A549 treated with AZD9567 at 1 μM for 4 hours (cell line): Measurements from ENCODE around the gene TOR1AIP2. TPM values are rescaled to one million over a fixed set of nuclear protein-coding genes. Genes with fewer than 3 reads are reported as not detected.

Experiments used
- total RNA-seq: library from RNA; stranded (reverse); fragments of 200-300 nt; extraction: Qiagen RNA extraction; gene quantifications from 5 replicates; pipeline ENCODE4 v1.2.3, GENCODE V29; 2022; ENCODE audit not compliant: insufficient read depth

The TOR1AIP2 gene
- 17.3 to 29.5 TPM (median 18.0 TPM) in 5 replicates for total RNA-seq

DNA sequence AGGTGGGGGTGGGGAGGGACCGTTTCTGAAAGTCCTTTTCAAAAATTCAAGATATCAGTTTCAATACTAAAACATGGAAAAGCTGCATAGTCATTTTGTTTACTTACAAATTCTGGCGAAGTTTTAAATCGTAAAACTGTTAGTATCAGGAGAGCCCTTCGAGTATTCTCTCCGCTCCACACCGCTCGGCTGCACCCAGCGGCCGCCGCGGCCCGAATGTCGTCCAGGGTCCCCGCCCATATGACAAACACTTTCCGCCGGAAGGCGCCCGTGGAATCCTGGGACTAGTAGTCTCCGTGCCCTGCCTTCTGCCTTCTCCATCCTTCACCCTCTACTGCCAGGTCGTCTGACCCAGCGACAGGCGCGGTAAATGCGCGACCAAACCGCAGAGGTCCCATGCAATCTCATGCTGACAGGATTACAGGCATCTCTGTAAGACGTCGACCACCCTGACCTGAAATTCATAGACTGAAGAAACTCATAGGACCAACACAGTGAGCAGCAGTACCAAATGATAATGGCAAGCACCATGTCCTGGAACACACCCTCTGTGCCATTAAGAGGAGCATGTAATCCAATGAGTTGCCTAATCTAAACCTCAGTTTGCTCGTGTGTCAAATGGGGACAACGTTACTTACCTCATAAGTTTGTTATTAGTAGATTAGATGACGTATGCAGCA is at the start of gene TOR1AIP2:
Gene TOR1AIP2 (minus strand): TSS at position 218 of the 680 bp plus-strand sequence. CDS start 25,138 bp downstream, outside the sequence.

DNA sequence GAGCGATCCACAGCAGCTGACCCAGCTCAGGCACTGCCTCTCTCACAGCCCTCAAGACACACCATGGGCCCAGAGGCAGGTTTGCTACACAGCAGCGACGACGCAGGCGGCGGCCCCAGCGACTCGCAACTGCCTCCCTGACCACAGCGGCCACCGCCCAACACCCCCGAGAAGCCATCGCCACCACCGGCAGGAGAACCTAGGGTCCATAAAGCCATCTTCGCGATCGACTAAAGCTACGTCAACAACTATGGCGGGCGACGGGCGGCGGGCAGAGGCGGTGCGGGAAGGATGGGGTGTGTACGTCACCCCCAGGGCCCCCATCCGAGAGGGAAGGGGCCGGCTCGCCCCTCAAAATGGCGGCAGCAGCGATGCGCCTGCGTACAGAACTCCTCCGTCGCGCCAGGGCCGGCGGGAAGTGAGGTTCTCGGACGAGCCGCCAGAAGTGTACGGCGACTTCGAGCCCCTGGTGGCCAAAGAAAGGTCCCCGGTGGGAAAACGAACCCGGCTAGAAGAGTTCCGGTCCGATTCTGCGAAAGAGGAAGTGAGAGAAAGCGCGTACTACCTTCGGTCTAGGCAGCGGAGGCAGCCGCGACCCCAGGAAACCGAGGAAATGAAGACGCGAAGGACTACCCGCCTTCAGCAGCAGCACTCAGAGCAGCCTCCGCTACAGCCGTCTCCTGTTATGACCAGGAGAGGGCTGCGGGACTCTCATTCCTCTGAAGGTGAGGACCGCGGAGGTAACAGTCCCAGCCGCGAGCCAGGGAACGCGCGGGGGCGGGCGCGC is 4.8 kb upstream of the TOR1AIP2 start, which contains the start of gene TOR1AIP1:
Gene TOR1AIP1 (plus strand): TSS at position 33 of the 787 bp plus-strand sequence. CDS start 218 bp downstream, at position 251.

Other genes with a start within 250 kb of the TOR1AIP2 start
- gene FAM163A, start 134.5 kb downstream of the TOR1AIP2 start, total RNA-seq, result not detected in 5 replicates
- 28.1 to 36.9 TPM (median 32.1 TPM) in 5 replicates for gene TOR1AIP1, start 4.5 kb upstream of the TOR1AIP2 start, total RNA-seq
- gene CEP350, start 77.0 kb upstream of the TOR1AIP2 start, total RNA-seq, result 9.3 to 13.6 TPM (median 11.5 TPM) in 5 replicates